HEK293 (cell line): ENCODE results near the gene SKIC8.
A peak's percentile ranks its signal among the peaks of the same experiment; 100 is the strongest.

ENCODE experiments used
- KLF8 ChIP-seq: fragments of 450-650 bp; formaldehyde crosslinking; IDR thresholded peaks from 2 replicates; pipeline ENCODE4 v1.5.1; 2016; ENCODE audit warnings: missing biosample characterization, missing genetic modification characterization
- OSR2 ChIP-seq: fragments of 450-650 bp; formaldehyde crosslinking; IDR thresholded peaks from 2 replicates; pipeline ENCODE4 v1.5.1; 2016; ENCODE audit warnings: missing biosample characterization, missing genetic modification characterization
- SCRT1 ChIP-seq: fragments of 450-650 bp; formaldehyde crosslinking; IDR thresholded peaks from 2 replicates; pipeline ENCODE4 v1.5.1; 2016; ENCODE audit warnings: missing biosample characterization, missing genetic modification characterization, borderline replicate concordance
- SETDB1 ChIP-seq: IDR thresholded peaks from one replicate; pipeline ENCODE4 v1.6.1; 2017; ENCODE audit warnings: mild to moderate bottlenecking, low read length, moderate library complexity, mixed read lengths; ENCODE audit not compliant: insufficient read length
- TCF7L2 ChIP-seq: IDR thresholded peaks from 2 replicates; pipeline ENCODE4 v1.6.1; 2011; ENCODE audit warnings: low read depth, mild to moderate bottlenecking, inconsistent platforms, low read length, moderate library complexity, borderline replicate concordance
- ZFHX2 ChIP-seq: fragments of 450-650 bp; formaldehyde crosslinking; conservative IDR thresholded peaks from 2 replicates; pipeline ENCODE4 v1.5.1; 2016; ENCODE audit warnings: missing biosample characterization, missing genetic modification characterization
- ZIC2 ChIP-seq: fragments of 450-650 bp; formaldehyde crosslinking; IDR thresholded peaks from 2 replicates; pipeline ENCODE4 v1.5.1; 2016; ENCODE audit warnings: missing biosample characterization, missing genetic modification characterization
- ZNF10 ChIP-seq: fragments of 450-650 bp; formaldehyde crosslinking; IDR thresholded peaks from 2 replicates; pipeline ENCODE4 v1.5.1; 2017; ENCODE audit warnings: missing biosample characterization, missing genetic modification characterization
- ZNF114 ChIP-seq: fragments of 450-650 bp; formaldehyde crosslinking; IDR thresholded peaks from 2 replicates; pipeline ENCODE4 v1.5.0; 2017; ENCODE audit warnings: missing biosample characterization, missing genetic modification characterization
- ZNF133 ChIP-seq: fragments of 450-650 bp; formaldehyde crosslinking; IDR thresholded peaks from 2 replicates; pipeline ENCODE4 v1.5.1; 2016; ENCODE audit warnings: missing biosample characterization, missing genetic modification characterization
- ZNF174 ChIP-seq: fragments of 450-650 bp; formaldehyde crosslinking; IDR thresholded peaks from 2 replicates; pipeline ENCODE4 v1.5.0; 2017; ENCODE audit warnings: missing biosample characterization, mild to moderate bottlenecking, missing genetic modification characterization
- ZNF214 ChIP-seq: fragments of 450-650 bp; formaldehyde crosslinking; IDR thresholded peaks from 2 replicates; pipeline ENCODE4 v1.5.1; 2017; ENCODE audit warnings: missing biosample characterization, mild to moderate bottlenecking, missing genetic modification characterization, borderline replicate concordance
- ZNF23 ChIP-seq: fragments of 450-650 bp; formaldehyde crosslinking; IDR thresholded peaks from 2 replicates; pipeline ENCODE4 v1.5.1; 2016; ENCODE audit warnings: missing biosample characterization, missing genetic modification characterization, borderline replicate concordance
- ZNF350 ChIP-seq: fragments of 450-650 bp; formaldehyde crosslinking; IDR thresholded peaks from 2 replicates; pipeline ENCODE4 v1.5.0; 2017; ENCODE audit warnings: missing biosample characterization, mild to moderate bottlenecking, missing genetic modification characterization
- ZNF366 ChIP-seq: fragments of 450-650 bp; formaldehyde crosslinking; conservative IDR thresholded peaks from 2 replicates; pipeline ENCODE4 v1.5.1; 2016; ENCODE audit warnings: missing biosample characterization, missing genetic modification characterization
- ZNF391 ChIP-seq: fragments of 450-650 bp; formaldehyde crosslinking; IDR thresholded peaks from 2 replicates; pipeline ENCODE4 v1.5.1; 2016; ENCODE audit warnings: low read depth, missing biosample characterization, missing genetic modification characterization, borderline replicate concordance
- ZNF394 ChIP-seq: fragments of 450-650 bp; formaldehyde crosslinking; IDR thresholded peaks from 2 replicates; pipeline ENCODE4 v1.5.1; 2016; ENCODE audit warnings: missing biosample characterization, missing genetic modification characterization, mild to moderate bottlenecking, moderate library complexity, borderline replicate concordance
- ZNF416 ChIP-seq: fragments of 450-650 bp; formaldehyde crosslinking; IDR thresholded peaks from 2 replicates; pipeline ENCODE4 v1.5.1; 2016; ENCODE audit warnings: missing biosample characterization, missing genetic modification characterization
- ZNF555 ChIP-seq: fragments of 450-650 bp; formaldehyde crosslinking; conservative IDR thresholded peaks from 2 replicates; pipeline ENCODE4 v1.5.1; 2017; ENCODE audit warnings: missing biosample characterization, mild to moderate bottlenecking, missing genetic modification characterization, inconsistent platforms
- ZNF561 ChIP-seq: fragments of 450-650 bp; IDR thresholded peaks from 2 replicates; pipeline ENCODE4 v1.5.1; 2018; ENCODE audit warnings: missing biosample characterization, missing genetic modification characterization, borderline replicate concordance
- ZNF596 ChIP-seq: fragments of 450-650 bp; IDR thresholded peaks from 2 replicates; pipeline ENCODE4 v1.5.0; 2018; ENCODE audit warnings: missing biosample characterization, mild to moderate bottlenecking, missing genetic modification characterization, moderate library complexity
- ZNF600 ChIP-seq: fragments of 450-650 bp; formaldehyde crosslinking; IDR thresholded peaks from 2 replicates; pipeline ENCODE4 v1.5.1; 2016; ENCODE audit warnings: missing biosample characterization, missing genetic modification characterization
- ZNF629 ChIP-seq: fragments of 450-650 bp; formaldehyde crosslinking; IDR thresholded peaks from 2 replicates; pipeline ENCODE4 v1.5.1; 2017; ENCODE audit warnings: missing biosample characterization, missing genetic modification characterization
- ZNF664 ChIP-seq: fragments of 450-650 bp; formaldehyde crosslinking; IDR thresholded peaks from 2 replicates; pipeline ENCODE4 v1.5.1; 2016; ENCODE audit warnings: missing biosample characterization, missing genetic modification characterization
- ZNF747 ChIP-seq: fragments of 450-650 bp; formaldehyde crosslinking; IDR thresholded peaks from 2 replicates; pipeline ENCODE4 v1.5.1; 2016; ENCODE audit warnings: missing biosample characterization, missing genetic modification characterization
- ZNF785 ChIP-seq: fragments of 450-650 bp; formaldehyde crosslinking; IDR thresholded peaks from 2 replicates; pipeline ENCODE4 v1.5.1; 2016; ENCODE audit warnings: missing biosample characterization, missing genetic modification characterization
- ZNF792 ChIP-seq: fragments of 450-650 bp; formaldehyde crosslinking; IDR thresholded peaks from 2 replicates; pipeline ENCODE4 v1.5.1; 2016; ENCODE audit warnings: missing biosample characterization, missing genetic modification characterization
- ZXDB ChIP-seq: fragments of 450-650 bp; formaldehyde crosslinking; IDR thresholded peaks from 2 replicates; pipeline ENCODE4 v1.5.1; 2016; ENCODE audit warnings: missing biosample characterization, missing genetic modification characterization
- TF ChIP-seq, protein P1 (sequence below): fragments of 450-650 bp; formaldehyde crosslinking; IDR thresholded peaks from 2 replicates; pipeline ENCODE4 v1.5.1; 2016; ENCODE audit warnings: missing biosample characterization, missing genetic modification characterization, borderline replicate concordance
- TF ChIP-seq, protein P2 (sequence below): sonication (generic); formaldehyde crosslinking; IDR thresholded peaks from 2 replicates; pipeline ENCODE4 v1.8.1; 2022; ENCODE audit warnings: mild to moderate bottlenecking, moderate library complexity, missing genetic modification reagents
- TF ChIP-seq, protein P3 (sequence below): fragments of 450-650 bp; formaldehyde crosslinking; IDR thresholded peaks from 2 replicates; pipeline ENCODE4 v1.5.1; 2016; ENCODE audit warnings: missing biosample characterization, missing genetic modification characterization
- TF ChIP-seq, protein P4 (sequence below): fragments of 450-650 bp; IDR thresholded peaks from 2 replicates; pipeline ENCODE4 v1.5.1; 2018; ENCODE audit warnings: missing biosample characterization, mild to moderate bottlenecking, missing genetic modification characterization
- TF ChIP-seq, protein P5 (sequence below): fragments of 450-650 bp; formaldehyde crosslinking; IDR thresholded peaks from 2 replicates; pipeline ENCODE4 v1.5.1; 2017; ENCODE audit warnings: missing biosample characterization, mild to moderate bottlenecking, missing genetic modification characterization, moderate library complexity

Gene SKIC8

DNA sequence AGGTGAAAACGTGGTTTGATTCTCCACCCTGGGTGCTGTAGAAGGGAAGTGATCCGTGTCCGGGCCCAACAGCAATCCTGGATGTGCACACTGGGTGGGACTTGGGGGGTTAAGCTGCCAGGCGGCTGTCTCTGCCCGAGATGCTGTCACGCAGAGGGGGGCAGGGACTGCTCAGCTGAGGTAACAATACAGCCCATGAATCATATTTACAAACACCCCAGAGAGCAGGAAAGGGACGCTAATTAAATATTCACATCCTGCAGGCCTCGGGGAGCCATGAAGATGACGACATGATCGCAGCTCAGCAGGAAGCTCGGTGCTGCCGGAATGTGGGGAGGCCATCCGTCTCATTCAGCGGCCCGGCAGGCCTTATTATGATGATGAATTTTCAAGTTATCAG lies 22.8 kb upstream of the SKIC8 start (continued):
- TF ChIP-seq, protein P1, sequence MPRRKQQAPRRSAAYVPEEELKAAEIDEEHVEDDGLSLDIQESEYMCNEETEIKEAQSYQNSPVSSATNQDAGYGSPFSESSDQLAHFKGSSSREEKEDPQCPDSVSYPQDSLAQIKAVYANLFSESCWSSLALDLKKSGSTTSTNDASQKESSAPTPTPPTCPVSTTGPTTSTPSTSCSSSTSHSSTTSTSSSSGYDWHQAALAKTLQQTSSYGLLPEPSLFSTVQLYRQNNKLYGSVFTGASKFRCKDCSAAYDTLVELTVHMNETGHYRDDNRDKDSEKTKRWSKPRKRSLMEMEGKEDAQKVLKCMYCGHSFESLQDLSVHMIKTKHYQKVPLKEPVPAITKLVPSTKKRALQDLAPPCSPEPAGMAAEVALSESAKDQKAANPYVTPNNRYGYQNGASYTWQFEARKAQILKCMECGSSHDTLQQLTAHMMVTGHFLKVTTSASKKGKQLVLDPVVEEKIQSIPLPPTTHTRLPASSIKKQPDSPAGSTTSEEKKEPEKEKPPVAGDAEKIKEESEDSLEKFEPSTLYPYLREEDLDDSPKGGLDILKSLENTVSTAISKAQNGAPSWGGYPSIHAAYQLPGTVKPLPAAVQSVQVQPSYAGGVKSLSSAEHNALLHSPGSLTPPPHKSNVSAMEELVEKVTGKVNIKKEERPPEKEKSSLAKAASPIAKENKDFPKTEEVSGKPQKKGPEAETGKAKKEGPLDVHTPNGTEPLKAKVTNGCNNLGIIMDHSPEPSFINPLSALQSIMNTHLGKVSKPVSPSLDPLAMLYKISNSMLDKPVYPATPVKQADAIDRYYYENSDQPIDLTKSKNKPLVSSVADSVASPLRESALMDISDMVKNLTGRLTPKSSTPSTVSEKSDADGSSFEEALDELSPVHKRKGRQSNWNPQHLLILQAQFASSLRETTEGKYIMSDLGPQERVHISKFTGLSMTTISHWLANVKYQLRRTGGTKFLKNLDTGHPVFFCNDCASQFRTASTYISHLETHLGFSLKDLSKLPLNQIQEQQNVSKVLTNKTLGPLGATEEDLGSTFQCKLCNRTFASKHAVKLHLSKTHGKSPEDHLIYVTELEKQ (tag by site-specific recombination): no peak
- TF ChIP-seq ZNF391 (no peak), ZNF394 (tag by site-specific recombination) (no peak), ZNF416 (no peak), ZNF664 (tag by site-specific recombination) (no peak), ZNF792 (tag by site-specific recombination) (no peak), TCF7L2 (no peak), OSR2 (tag by site-specific recombination) (peak; percentile 37; the same call in 1 of the 2 replicates), SETDB1 (no peak), ZNF555 (tag by site-specific recombination) (no peak), ZXDB (tag by site-specific recombination) (no peak), ZNF600 (tag by site-specific recombination) (peak; percentile 76), ZNF366 (tag by site-specific recombination) (no peak), KLF8 (tag by site-specific recombination) (no peak), ZNF596 (tag by site-specific recombination) (no peak), SCRT1 (tag by site-specific recombination) (no peak), ZNF23 (tag by site-specific recombination) (no peak), ZNF629 (tag by site-specific recombination) (peak; percentile 92), ZNF133 (tag by site-specific recombination) (no peak), ZNF214 (no peak), ZNF561 (0 out of 2 replicates have a peak, but pooled peaks have one; percentile 24), ZIC2 (peak; percentile 99), ZNF114 (tag by site-specific recombination) (no peak), ZNF747 (tag by site-specific recombination) (no peak), ZNF10 (no peak), ZNF785 (tag by site-specific recombination) (no peak), ZNF174 (tag by site-specific recombination) (no peak), ZFHX2 (no peak), ZNF350 (tag by site-specific recombination) (no peak)
- TF ChIP-seq, protein P2, sequence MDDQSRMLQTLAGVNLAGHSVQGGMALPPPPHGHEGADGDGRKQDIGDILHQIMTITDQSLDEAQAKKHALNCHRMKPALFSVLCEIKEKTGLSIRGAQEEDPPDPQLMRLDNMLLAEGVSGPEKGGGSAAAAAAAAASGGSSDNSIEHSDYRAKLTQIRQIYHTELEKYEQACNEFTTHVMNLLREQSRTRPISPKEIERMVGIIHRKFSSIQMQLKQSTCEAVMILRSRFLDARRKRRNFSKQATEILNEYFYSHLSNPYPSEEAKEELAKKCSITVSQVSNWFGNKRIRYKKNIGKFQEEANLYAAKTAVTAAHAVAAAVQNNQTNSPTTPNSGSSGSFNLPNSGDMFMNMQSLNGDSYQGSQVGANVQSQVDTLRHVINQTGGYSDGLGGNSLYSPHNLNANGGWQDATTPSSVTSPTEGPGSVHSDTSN (CRISPR knock-in tag): no peak
- TF ChIP-seq, protein P3, sequence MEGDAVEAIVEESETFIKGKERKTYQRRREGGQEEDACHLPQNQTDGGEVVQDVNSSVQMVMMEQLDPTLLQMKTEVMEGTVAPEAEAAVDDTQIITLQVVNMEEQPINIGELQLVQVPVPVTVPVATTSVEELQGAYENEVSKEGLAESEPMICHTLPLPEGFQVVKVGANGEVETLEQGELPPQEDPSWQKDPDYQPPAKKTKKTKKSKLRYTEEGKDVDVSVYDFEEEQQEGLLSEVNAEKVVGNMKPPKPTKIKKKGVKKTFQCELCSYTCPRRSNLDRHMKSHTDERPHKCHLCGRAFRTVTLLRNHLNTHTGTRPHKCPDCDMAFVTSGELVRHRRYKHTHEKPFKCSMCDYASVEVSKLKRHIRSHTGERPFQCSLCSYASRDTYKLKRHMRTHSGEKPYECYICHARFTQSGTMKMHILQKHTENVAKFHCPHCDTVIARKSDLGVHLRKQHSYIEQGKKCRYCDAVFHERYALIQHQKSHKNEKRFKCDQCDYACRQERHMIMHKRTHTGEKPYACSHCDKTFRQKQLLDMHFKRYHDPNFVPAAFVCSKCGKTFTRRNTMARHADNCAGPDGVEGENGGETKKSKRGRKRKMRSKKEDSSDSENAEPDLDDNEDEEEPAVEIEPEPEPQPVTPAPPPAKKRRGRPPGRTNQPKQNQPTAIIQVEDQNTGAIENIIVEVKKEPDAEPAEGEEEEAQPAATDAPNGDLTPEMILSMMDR (tag by site-specific recombination): no peak
- TF ChIP-seq, protein P4, sequence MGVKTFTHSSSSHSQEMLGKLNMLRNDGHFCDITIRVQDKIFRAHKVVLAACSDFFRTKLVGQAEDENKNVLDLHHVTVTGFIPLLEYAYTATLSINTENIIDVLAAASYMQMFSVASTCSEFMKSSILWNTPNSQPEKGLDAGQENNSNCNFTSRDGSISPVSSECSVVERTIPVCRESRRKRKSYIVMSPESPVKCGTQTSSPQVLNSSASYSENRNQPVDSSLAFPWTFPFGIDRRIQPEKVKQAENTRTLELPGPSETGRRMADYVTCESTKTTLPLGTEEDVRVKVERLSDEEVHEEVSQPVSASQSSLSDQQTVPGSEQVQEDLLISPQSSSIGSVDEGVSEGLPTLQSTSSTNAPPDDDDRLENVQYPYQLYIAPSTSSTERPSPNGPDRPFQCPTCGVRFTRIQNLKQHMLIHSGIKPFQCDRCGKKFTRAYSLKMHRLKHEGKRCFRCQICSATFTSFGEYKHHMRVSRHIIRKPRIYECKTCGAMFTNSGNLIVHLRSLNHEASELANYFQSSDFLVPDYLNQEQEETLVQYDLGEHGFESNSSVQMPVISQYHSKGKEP (tag by site-specific recombination): no peak
- TF ChIP-seq, protein P5, sequence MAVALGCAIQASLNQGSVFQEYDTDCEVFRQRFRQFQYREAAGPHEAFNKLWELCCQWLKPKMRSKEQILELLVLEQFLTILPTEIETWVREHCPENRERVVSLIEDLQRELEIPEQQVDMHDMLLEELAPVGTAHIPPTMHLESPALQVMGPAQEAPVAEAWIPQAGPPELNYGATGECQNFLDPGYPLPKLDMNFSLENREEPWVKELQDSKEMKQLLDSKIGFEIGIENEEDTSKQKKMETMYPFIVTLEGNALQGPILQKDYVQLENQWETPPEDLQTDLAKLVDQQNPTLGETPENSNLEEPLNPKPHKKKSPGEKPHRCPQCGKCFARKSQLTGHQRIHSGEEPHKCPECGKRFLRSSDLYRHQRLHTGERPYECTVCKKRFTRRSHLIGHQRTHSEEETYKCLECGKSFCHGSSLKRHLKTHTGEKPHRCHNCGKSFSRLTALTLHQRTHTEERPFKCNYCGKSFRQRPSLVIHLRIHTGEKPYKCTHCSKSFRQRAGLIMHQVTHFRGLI: no peak
